ENCODE measurements around the gene CDK6. TPM values are rescaled to one million over a fixed set of nuclear protein-coding genes. Genes with fewer than 3 reads are reported as not detected.

The CDK6 gene
- total RNA-seq, 3 donors from 2014 or later (not counting 1 experiment from before 2014, with no cell fraction given) = 41.1 to 46.3 (median 45.1) TPM

DNA sequence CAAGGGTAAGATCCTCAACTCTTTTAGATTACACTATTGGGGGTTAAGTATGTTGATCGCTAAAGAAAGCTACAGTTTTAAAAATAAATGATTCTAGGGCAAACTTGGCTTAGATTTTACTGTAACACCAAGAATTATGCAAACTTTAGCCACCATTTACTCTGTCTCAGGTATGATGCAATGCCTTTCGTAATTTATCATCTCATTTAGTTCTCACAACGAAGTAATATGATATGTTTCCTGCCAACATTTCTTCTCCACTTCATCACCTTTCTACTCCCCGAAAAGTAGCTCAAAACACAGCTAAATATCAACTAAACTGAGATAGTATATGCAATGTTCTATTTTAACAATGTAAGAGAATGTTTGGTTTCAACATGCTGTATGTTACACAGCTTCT, 267.2 kb downstream of the CDK6 start:
- H3K36me3 ChIP-seq (ENCODE audit: control insufficient read depth, insufficient read depth, low read length) = peaks cover 71% of the 10 kb centered on the region
- no peak overlapping the region for H3K27ac Mint-ChIP-seq
- no peaks in the 10 kb centered on the region for H3K27me3 Mint-ChIP-seq (ENCODE audit: low read depth in 2 of 2)
- H3K4me3 Mint-ChIP-seq = no peak overlapping the region
- ATAC-seq (no peak), DNase-seq (no peak)
- WGBS (ENCODE audit: insufficient coverage) = 100% methylated on average over 2 of the region's 4 CpGs
- H3K27me3 ChIP-seq (ENCODE audit: control insufficient read depth, insufficient read depth, low read length) = no peaks in the 10 kb centered on the region
- H3K27ac ChIP-seq (ENCODE audit: low read length) = no peak overlapping the region
- peaks cover 2 to 3% of the 10 kb centered on the region in 2 donors for H3K4me1 Mint-ChIP-seq
- TF ChIP-seq, protein P1, sequence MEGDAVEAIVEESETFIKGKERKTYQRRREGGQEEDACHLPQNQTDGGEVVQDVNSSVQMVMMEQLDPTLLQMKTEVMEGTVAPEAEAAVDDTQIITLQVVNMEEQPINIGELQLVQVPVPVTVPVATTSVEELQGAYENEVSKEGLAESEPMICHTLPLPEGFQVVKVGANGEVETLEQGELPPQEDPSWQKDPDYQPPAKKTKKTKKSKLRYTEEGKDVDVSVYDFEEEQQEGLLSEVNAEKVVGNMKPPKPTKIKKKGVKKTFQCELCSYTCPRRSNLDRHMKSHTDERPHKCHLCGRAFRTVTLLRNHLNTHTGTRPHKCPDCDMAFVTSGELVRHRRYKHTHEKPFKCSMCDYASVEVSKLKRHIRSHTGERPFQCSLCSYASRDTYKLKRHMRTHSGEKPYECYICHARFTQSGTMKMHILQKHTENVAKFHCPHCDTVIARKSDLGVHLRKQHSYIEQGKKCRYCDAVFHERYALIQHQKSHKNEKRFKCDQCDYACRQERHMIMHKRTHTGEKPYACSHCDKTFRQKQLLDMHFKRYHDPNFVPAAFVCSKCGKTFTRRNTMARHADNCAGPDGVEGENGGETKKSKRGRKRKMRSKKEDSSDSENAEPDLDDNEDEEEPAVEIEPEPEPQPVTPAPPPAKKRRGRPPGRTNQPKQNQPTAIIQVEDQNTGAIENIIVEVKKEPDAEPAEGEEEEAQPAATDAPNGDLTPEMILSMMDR (IDR thresholded peaks at IDR 0.05) = no peak
- peaks cover 11% of the 10 kb centered on the region for H3K36me3 Mint-ChIP-seq
- no peaks in the 10 kb centered on the region for H3K4me1 ChIP-seq (ENCODE audit: control insufficient read depth, insufficient read depth, low read length)
- no peaks in the 10 kb centered on the region for H3K9me3 ChIP-seq (ENCODE audit: control insufficient read depth, insufficient read depth, low read length)
- intact Hi-C loops (cut with micrococcal nuclease) = no loop called here
- H3K4me3 ChIP-seq (ENCODE audit: low read length) = no peak overlapping the region
- H3K9me3 Mint-ChIP-seq = no peaks in the 10 kb centered on the region

DNA sequence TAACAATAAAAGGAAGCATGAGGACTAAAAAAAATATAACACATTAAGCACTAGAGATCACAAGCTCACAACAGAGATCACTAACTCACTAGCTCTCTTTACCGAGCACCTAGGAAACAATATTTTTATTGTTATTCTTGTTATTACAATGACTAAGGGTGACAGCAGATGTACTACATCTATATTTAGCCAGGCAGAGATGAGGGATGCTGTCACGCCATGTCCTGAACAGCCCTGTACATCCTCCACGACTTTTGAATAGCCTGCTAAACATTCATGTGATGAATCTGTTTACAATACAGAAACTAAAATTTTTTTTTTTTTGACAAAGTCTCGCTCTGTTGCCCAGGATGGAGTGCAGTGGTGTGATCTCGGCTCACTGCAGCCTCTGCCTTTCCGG, 268.9 kb downstream of the CDK6 start:
- H3K36me3 Mint-ChIP-seq = peaks cover 14% of the 10 kb centered on the region
- DNase-seq = no peak
- H3K27me3 Mint-ChIP-seq (ENCODE audit: low read depth in 2 of 2) = no peaks in the 10 kb centered on the region
- TF ChIP-seq, protein P1 (IDR thresholded peaks at IDR 0.05) = no peak
- H3K9me3 ChIP-seq (ENCODE audit: control insufficient read depth, insufficient read depth, low read length) = no peaks in the 10 kb centered on the region
- H3K4me1 ChIP-seq (ENCODE audit: control insufficient read depth, insufficient read depth, low read length) = no peaks in the 10 kb centered on the region
- H3K9me3 Mint-ChIP-seq = no peaks in the 10 kb centered on the region
- no peaks in the 10 kb centered on the region for H3K4me1 Mint-ChIP-seq
- no peak overlapping the region for H3K4me3 Mint-ChIP-seq
- peaks cover 65% of the 10 kb centered on the region for H3K36me3 ChIP-seq (ENCODE audit: control insufficient read depth, insufficient read depth, low read length)
- no peak for ATAC-seq
- H3K27ac ChIP-seq (ENCODE audit: low read length) = no peak overlapping the region
- intact Hi-C loops (cut with micrococcal nuclease) = no loop called here
- H3K4me3 ChIP-seq (ENCODE audit: low read length) = no peak overlapping the region
- H3K27me3 ChIP-seq (ENCODE audit: control insufficient read depth, insufficient read depth, low read length) = no peaks in the 10 kb centered on the region
- no peak overlapping the region for H3K27ac Mint-ChIP-seq
- WGBS (ENCODE audit: insufficient coverage) = 97% methylated on average over 5 of the region's 6 CpGs

DNA sequence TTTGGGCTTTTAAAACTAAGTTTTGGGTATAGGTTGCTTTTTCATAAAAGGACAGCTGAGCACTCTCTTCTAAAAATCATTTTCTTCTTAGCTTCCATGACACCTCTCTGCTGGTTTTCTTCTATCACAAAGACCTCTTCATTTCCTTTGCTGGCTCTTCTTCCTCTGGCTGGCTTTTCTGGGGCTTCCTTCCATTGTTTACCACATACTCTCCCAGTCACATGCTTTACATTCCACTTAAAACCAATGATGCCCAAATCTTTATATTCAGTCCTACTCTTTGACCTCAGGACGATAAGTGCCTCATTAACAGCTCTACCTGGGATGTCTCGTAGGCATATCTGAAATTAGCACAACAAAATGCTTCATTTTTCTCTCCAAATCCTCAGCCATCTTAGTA, 273.0 kb downstream of the CDK6 start:
- Histone ChIP-seq H3K4me1 (ENCODE audit: control insufficient read depth, insufficient read depth, low read length) (no peaks in the 10 kb centered on the region), H3K9me3 (ENCODE audit: control insufficient read depth, insufficient read depth, low read length) (no peaks in the 10 kb centered on the region), H3K4me3 (ENCODE audit: low read length) (no peak overlapping the region), H3K27ac (ENCODE audit: low read length) (no peak overlapping the region), H3K27me3 (ENCODE audit: control insufficient read depth, insufficient read depth, low read length) (no peaks in the 10 kb centered on the region), H3K36me3 (ENCODE audit: control insufficient read depth, insufficient read depth, low read length) (peaks cover 51% of the 10 kb centered on the region)
- peaks cover 14% of the 10 kb centered on the region for H3K36me3 Mint-ChIP-seq
- H3K27ac Mint-ChIP-seq = peak overlapping the region; percentile 24 to 39
- TF ChIP-seq, protein P1 (IDR thresholded peaks at IDR 0.05) = no peak
- DNase-seq (no peak), ATAC-seq (no peak)
- 99% methylated on average over 2 of the region's 2 CpGs for WGBS (ENCODE audit: insufficient coverage)
- no peak overlapping the region for H3K4me3 Mint-ChIP-seq
- no peaks in the 10 kb centered on the region for H3K9me3 Mint-ChIP-seq
- intact Hi-C loops (cut with micrococcal nuclease) = no loop called here
- H3K4me1 Mint-ChIP-seq = no peaks in the 10 kb centered on the region
- no peaks in the 10 kb centered on the region for H3K27me3 Mint-ChIP-seq (ENCODE audit: low read depth in 2 of 2)

- Mint-ChIP-seq H3K9me3 (no peaks in the 10 kb centered on the region), H3K4me3 (no peak overlapping the region), H3K27ac (no peak overlapping the region), H3K36me3 (peaks cover 14% of the 10 kb centered on the region), H3K4me1 (no peaks in the 10 kb centered on the region), H3K27me3 (ENCODE audit: low read depth in 2 of 2) (no peaks in the 10 kb centered on the region)
- Histone ChIP-seq H3K36me3 (ENCODE audit: control insufficient read depth, insufficient read depth, low read length) (peaks cover 34% of the 10 kb centered on the region), H3K9me3 (ENCODE audit: control insufficient read depth, insufficient read depth, low read length) (no peaks in the 10 kb centered on the region), H3K27me3 (ENCODE audit: control insufficient read depth, insufficient read depth, low read length) (no peaks in the 10 kb centered on the region), H3K27ac (ENCODE audit: low read length) (no peak overlapping the region), H3K4me1 (ENCODE audit: control insufficient read depth, insufficient read depth, low read length) (no peaks in the 10 kb centered on the region), H3K4me3 (ENCODE audit: low read length) (no peak overlapping the region)
- TF ChIP-seq, protein P1 (IDR thresholded peaks at IDR 0.05) = no peak
- ATAC-seq (no peak), DNase-seq (no peak)
- intact Hi-C loops (cut with micrococcal nuclease) = no loop called here
These were observed 275.8 kb downstream of the CDK6 start for GRCh38 chr7:92560602-92561001.
